OCI-LY3 (cell line): ENCODE data around the gene NUP155.

ENCODE experiments used
- EZH2phosphoT487 ChIP-seq: fragments of 200-600 bp; shearing (Covaris generic); IDR thresholded peaks from 2 replicates; pipeline ENCODE4 v1.6.1; 2018; ENCODE audit warnings: antibody characterized with exemption, mixed run types, low read depth
- TF ChIP-seq, protein P1 (sequence below): fragments of 200-600, 300-600 bp; sonication (generic); IDR thresholded peaks from 2 replicates; pipeline ENCODE4 v1.5.1; 2014; ENCODE audit warnings: antibody characterized with exemption, low read length, low read depth

GRCh38 chr5:37400501-37400900 is 29.6 kb upstream of the NUP155 start:
- TF ChIP-seq, protein P1, sequence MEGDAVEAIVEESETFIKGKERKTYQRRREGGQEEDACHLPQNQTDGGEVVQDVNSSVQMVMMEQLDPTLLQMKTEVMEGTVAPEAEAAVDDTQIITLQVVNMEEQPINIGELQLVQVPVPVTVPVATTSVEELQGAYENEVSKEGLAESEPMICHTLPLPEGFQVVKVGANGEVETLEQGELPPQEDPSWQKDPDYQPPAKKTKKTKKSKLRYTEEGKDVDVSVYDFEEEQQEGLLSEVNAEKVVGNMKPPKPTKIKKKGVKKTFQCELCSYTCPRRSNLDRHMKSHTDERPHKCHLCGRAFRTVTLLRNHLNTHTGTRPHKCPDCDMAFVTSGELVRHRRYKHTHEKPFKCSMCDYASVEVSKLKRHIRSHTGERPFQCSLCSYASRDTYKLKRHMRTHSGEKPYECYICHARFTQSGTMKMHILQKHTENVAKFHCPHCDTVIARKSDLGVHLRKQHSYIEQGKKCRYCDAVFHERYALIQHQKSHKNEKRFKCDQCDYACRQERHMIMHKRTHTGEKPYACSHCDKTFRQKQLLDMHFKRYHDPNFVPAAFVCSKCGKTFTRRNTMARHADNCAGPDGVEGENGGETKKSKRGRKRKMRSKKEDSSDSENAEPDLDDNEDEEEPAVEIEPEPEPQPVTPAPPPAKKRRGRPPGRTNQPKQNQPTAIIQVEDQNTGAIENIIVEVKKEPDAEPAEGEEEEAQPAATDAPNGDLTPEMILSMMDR: no peak
- no peak for TF ChIP-seq EZH2phosphoT487
